NCI-H526 treated with DMSO at 0.1 percent for 48 hours (cell line): ENCODE measurements around the gene OR2A12.
"Not testable (repeated sequence)": the region's sequence is repeated elsewhere in the genome, so short reads cannot be mapped to it uniquely, and the experiment has no call there.

Experiments used
- DNase-seq: peaks from one replicate; lab custom pipeline; 2025; lab: John Stamatoyannopoulos, UW

Gene OR2A12

GRCh38 chr7:144085978-144086377 lies at the start of gene OR2A12:
OR2A12 (plus strand) TSS chr7:144086278; CDS start chr7:144095108, 8,830 bp downstream.
- no peak for DNase-seq

GRCh38 chr7:144036302-144036885 lies 49.7 kb upstream of the OR2A12 start:
- no peak for DNase-seq

- DNase-seq, result no peak
Measured at GRCh38 chr7:144037414-144038035, 48.6 kb upstream of the OR2A12 start.

GRCh38 chr7:144038887-144039286 lies 47.2 kb upstream of the OR2A12 start:
- DNase-seq, result no peak

GRCh38 chr7:144048648-144049047 lies 37.4 kb upstream of the OR2A12 start, which contains the start of gene OR2A5:
OR2A5 (plus strand) TSS chr7:144048948; CDS start chr7:144050402, 1,454 bp downstream.
- no peak for DNase-seq

GRCh38 chr7:144049491-144049890 lies 36.6 kb upstream of the OR2A12 start:
- no peak for DNase-seq

GRCh38 chr7:144050093-144050492 lies 36.0 kb upstream of the OR2A12 start:
- DNase-seq, result no peak

- DNase-seq, result not testable (repeated sequence)
Measured at GRCh38 chr7:144050884-144051283, 35.2 kb upstream of the OR2A12 start.

- no peak for DNase-seq
Measured at GRCh38 chr7:144057954-144058353, 28.1 kb upstream of the OR2A12 start.

- no peak for DNase-seq
Measured at GRCh38 chr7:144063710-144064109, 22.4 kb upstream of the OR2A12 start.

- DNase-seq, result no peak
Measured at GRCh38 chr7:144069511-144069910, 16.6 kb upstream of the OR2A12 start, which contains the start of gene OR2A25. OR2A25 (plus strand) TSS chr7:144069811; CDS start chr7:144074220, 4,409 bp downstream.

GRCh38 chr7:144069953-144070352 lies 16.1 kb upstream of the OR2A12 start:
- DNase-seq, result no peak

- DNase-seq, result no peak
Measured at GRCh38 chr7:144074374-144074773, 11.7 kb upstream of the OR2A12 start.

- DNase-seq, result no peak
Measured at GRCh38 chr7:144086730-144087129, 652 bp downstream of the OR2A12 start.

- no peak for DNase-seq
Measured at GRCh38 chr7:144087230-144087629, 1.2 kb downstream of the OR2A12 start.

GRCh38 chr7:144090667-144091066 lies 4.6 kb downstream of the OR2A12 start:
- no peak for DNase-seq

- no peak for DNase-seq
Measured at GRCh38 chr7:144098776-144099175, 12.7 kb downstream of the OR2A12 start.

- no peak for DNase-seq
Measured at GRCh38 chr7:144100607-144101006, 14.5 kb downstream of the OR2A12 start.

GRCh38 chr7:144102041-144102440 lies 16.0 kb downstream of the OR2A12 start:
- DNase-seq, result no peak

- no peak for DNase-seq
Measured at GRCh38 chr7:144105211-144105610, 19.1 kb downstream of the OR2A12 start.

GRCh38 chr7:144109283-144109682 lies 23.2 kb downstream of the OR2A12 start, which contains the start of gene OR2A2:
OR2A2 (plus strand) TSS chr7:144109583; CDS start chr7:144109583, 0 bp downstream.
- DNase-seq, result no peak

GRCh38 chr7:144110272-144110671 lies 24.2 kb downstream of the OR2A12 start:
- DNase-seq, result no peak

- DNase-seq, result no peak
Measured at GRCh38 chr7:144113651-144114050, 27.6 kb downstream of the OR2A12 start.

- DNase-seq, result no peak
Measured at GRCh38 chr7:144118341-144118740, 32.3 kb downstream of the OR2A12 start.
